H1 (cell line): ENCODE data around the gene OR2Y1.

Source experiments
- EGR1 ChIP-seq: IDR thresholded peaks from 2 replicates; pipeline ENCODE4 v1.6.1; 2011; ENCODE audit warnings: low read depth, low read length, borderline replicate concordance
- EP300 ChIP-seq, 2 experiments: IDR thresholded peaks; 1 replicate in 1 of 2; 2 replicates in 1 of 2; pipeline ENCODE4 v1.6.1; 2011 to 2012; ENCODE audit warnings: low read depth in 2 of 2, low read length in 2 of 2, mild to moderate bottlenecking in 2 of 2, borderline replicate concordance in 1 of 2, inconsistent platforms in 1 of 2, moderate library complexity in 1 of 2
- MAX ChIP-seq: IDR thresholded peaks from 2 replicates; pipeline ENCODE4 v1.6.1; 2012; ENCODE audit warnings: inconsistent platforms
- NRF1 ChIP-seq: IDR thresholded peaks from 2 replicates; pipeline ENCODE4 v1.6.1; 2011; ENCODE audit warnings: mild to moderate bottlenecking, low read depth, low read length, improper control_type of control experiment
- SIX5 ChIP-seq: IDR thresholded peaks from 2 replicates; pipeline ENCODE4 v1.6.1; 2011; ENCODE audit warnings: mild to moderate bottlenecking, low read depth, low read length
- SUZ12 ChIP-seq: fragments of 200-600 bp; sonication (generic); IDR thresholded peaks from 2 replicates; pipeline ENCODE4 v1.6.1; 2012; ENCODE audit warnings: mild to moderate bottlenecking, inconsistent platforms, low read length, moderate library complexity, mixed read lengths
- TEAD4 ChIP-seq: IDR thresholded peaks from 2 replicates; pipeline ENCODE4 v1.6.1; 2012; ENCODE audit warnings: low read depth, low read length, inconsistent platforms, mixed read lengths
- TF ChIP-seq, protein P1 (sequence below): IDR thresholded peaks from 2 replicates; pipeline ENCODE4 v1.6.1; 2011; ENCODE audit warnings: low read depth, mild to moderate bottlenecking, low read length; ENCODE audit not compliant: insufficient read depth
- TF ChIP-seq, protein P2 (sequence below), 3 experiments: IDR thresholded peaks; 1 replicate in 2 of 3; 2 replicates in 1 of 3; pipeline versions ENCODE4 v1.5.1 to v1.6.1; 2011; ENCODE audit warnings: low read length in 3 of 3, mild to moderate bottlenecking in 3 of 3, inconsistent platforms in 2 of 3, low read depth in 1 of 3, moderate library complexity in 1 of 3; ENCODE audit not compliant: insufficient read depth in 1 of 3; ENCODE audit errors: control extremely low read depth in 1 of 3

DNA sequence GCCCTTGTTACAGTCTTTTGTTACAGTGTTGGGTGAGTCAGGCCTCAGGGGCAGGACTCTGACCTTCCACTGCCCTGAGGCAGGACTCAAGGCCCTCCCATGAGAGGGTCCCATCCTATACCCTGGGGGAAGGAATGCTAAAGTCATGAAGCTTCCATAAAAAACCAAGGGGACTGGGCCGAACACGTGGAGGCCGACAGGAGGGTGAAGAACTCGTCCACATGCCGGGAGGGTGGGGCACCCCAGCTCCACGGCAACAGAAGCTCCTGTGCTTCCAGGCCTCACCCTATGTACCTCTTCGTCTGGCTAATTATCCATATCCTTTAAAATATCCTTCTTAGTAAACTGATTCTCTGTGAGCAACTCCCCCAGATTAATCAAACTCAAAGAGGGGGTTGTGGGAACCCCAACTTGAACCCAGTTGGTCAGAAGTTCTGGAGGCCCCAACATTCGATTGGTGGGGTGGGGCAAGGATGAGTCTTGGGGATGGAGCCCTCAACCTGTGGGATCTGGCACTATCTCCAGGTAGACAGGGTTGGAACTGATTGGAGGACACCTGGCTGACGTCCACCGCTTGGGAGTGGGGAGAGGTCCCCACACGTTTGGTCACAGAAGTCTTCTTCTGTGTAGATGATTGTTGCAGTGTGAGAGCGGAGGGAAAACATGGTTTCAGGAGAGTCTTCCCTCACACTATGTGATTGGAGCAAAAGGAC lies 43.6 kb upstream of the OR2Y1 start:
- TF ChIP-seq, protein P1, sequence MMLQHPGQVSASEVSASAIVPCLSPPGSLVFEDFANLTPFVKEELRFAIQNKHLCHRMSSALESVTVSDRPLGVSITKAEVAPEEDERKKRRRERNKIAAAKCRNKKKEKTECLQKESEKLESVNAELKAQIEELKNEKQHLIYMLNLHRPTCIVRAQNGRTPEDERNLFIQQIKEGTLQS = no peak
- TF ChIP-seq MAX (no peak), SUZ12 (no peak), SIX5 (no peak), EGR1 (no peak), TEAD4 (no peak), EP300 (IDR thresholded peaks at IDR 0.05; ENCODE audit: borderline replicate concordance in 1 of 2, low read depth in 2 of 2, low read length in 2 of 2) (no peak), NRF1 (no peak)
- TF ChIP-seq, protein P2, sequence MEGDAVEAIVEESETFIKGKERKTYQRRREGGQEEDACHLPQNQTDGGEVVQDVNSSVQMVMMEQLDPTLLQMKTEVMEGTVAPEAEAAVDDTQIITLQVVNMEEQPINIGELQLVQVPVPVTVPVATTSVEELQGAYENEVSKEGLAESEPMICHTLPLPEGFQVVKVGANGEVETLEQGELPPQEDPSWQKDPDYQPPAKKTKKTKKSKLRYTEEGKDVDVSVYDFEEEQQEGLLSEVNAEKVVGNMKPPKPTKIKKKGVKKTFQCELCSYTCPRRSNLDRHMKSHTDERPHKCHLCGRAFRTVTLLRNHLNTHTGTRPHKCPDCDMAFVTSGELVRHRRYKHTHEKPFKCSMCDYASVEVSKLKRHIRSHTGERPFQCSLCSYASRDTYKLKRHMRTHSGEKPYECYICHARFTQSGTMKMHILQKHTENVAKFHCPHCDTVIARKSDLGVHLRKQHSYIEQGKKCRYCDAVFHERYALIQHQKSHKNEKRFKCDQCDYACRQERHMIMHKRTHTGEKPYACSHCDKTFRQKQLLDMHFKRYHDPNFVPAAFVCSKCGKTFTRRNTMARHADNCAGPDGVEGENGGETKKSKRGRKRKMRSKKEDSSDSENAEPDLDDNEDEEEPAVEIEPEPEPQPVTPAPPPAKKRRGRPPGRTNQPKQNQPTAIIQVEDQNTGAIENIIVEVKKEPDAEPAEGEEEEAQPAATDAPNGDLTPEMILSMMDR (IDR thresholded peaks at IDR 0.05; ENCODE audit: control extremely low read depth in 1 of 3, insufficient read depth in 1 of 3, low read depth in 1 of 3, low read length in 3 of 3) = no peak
